Hair follicular keratinocyte (primary cell): ENCODE measurements around the gene CALCB. TPM values are rescaled to one million over a fixed set of nuclear protein-coding genes. Genes with fewer than 3 reads are reported as not detected.

ENCODE experiments used
- total RNA-seq: library from RNA; depleted of rRNA; stranded (reverse); fragments of >200 nt; gene quantifications from 2 replicates; pipeline ENCODE4 v1.2.3, GENCODE V29; 2015

The CALCB gene
- 0.31 TPM in 1 of 2 replicates, not detected in the other for total RNA-seq

GRCh38 chr11:15073361-15074205 lies at the start of gene CALCB:
TSS of gene CALCB (plus strand) at chr11:15073593. CDS start at chr11:15074719, 1,126 bp downstream.

GRCh38 chr11:15114501-15115475 lies 41.4 kb downstream of the CALCB start, which contains the start of gene INSC:
TSS of gene INSC (plus strand) at chr11:15114923. CDS start at chr11:15149175, 34,252 bp downstream.

Other genes starting within 250 kb of the CALCB start
- gene CYP2R1, start 181.4 kb upstream of the CALCB start, total RNA-seq = 11.8 and 14.1 TPM in 2 replicates
- gene CALCA, start 101.2 kb upstream of the CALCB start, total RNA-seq = not detected in 2 replicates
- 0.84 and 2.1 TPM in 2 replicates for gene INSC, start 41.3 kb downstream of the CALCB start, total RNA-seq